Measurements from ENCODE around the gene SLC50A1.

Gene SLC50A1

GRCh38 chr1:155182052-155182550 lies 46.4 kb downstream of the SLC50A1 start:
- DNase-seq (ENCODE audit: low read depth in 2 of 3, low spot score in 1 of 3) = no peak

GRCh38 chr1:155183775-155184221 lies 48.1 kb downstream of the SLC50A1 start:
- DNase-seq (ENCODE audit: low read depth in 2 of 3, low spot score in 1 of 3) = no peak

- no peak for DNase-seq (ENCODE audit: low read depth in 2 of 3, low spot score in 1 of 3)
Observed at GRCh38 chr1:155184351-155184811, 48.7 kb downstream of the SLC50A1 start.

- DNase-seq (ENCODE audit: low read depth in 2 of 3, low spot score in 1 of 3) = no peak
Observed at GRCh38 chr1:155184835-155185782, 49.5 kb downstream of the SLC50A1 start.

GRCh38 chr1:155185783-155186066 lies 50.1 kb downstream of the SLC50A1 start:
- DNase-seq (ENCODE audit: low read depth in 2 of 3, low spot score in 1 of 3) = no peak

- DNase-seq (ENCODE audit: low read depth in 2 of 3, low spot score in 1 of 3) = no peak
Observed at GRCh38 chr1:155186067-155186793, 50.6 kb downstream of the SLC50A1 start.

GRCh38 chr1:155186794-155187455 lies 51.3 kb downstream of the SLC50A1 start:
- DNase-seq (ENCODE audit: low read depth in 2 of 3, low spot score in 1 of 3) = no peak

GRCh38 chr1:155187456-155187891 lies 51.8 kb downstream of the SLC50A1 start:
- no peak for DNase-seq (ENCODE audit: low read depth in 2 of 3, low spot score in 1 of 3)

GRCh38 chr1:155188268-155188667 lies 52.6 kb downstream of the SLC50A1 start:
- no peak for DNase-seq (ENCODE audit: low read depth in 2 of 3, low spot score in 1 of 3)

Measured in stimulated activated CD4-positive, alpha-beta T cell treated with anti-CD3 and anti-CD28 coated beads, Interleukin-12 subunit alpha, Interleukin-12 subunit beta, amount 100 ng/mL, for 48 hours (primary cell).